ENCODE data around the gene SOX4.
A peak's percentile ranks its signal among the peaks of the same experiment; 100 is the strongest.

SOX4 gene

DNA sequence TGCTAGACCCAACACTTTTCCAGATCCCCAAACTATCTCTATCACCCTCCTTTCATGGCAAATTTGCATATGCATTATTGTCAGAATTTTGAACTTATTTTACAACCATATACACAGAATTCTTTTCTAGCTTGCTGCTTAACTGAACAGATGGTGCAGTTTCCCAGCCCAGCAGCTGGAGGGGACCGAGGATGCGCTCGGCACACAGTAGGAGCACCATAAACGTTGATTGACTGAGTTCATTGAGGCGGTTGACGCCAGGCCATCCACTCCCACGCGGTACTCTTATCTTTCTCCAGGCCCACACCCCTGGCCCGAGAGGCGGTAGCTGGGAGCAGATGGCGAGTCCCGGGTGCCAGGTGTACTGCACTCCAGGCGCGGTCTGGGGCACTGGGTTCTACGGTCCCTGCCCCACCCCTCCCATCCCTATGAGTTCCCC is 6.8 kb upstream of the SOX4 start:
- 20% methylated on average over 4 of the region's 15 CpGs for WGBS

DNA sequence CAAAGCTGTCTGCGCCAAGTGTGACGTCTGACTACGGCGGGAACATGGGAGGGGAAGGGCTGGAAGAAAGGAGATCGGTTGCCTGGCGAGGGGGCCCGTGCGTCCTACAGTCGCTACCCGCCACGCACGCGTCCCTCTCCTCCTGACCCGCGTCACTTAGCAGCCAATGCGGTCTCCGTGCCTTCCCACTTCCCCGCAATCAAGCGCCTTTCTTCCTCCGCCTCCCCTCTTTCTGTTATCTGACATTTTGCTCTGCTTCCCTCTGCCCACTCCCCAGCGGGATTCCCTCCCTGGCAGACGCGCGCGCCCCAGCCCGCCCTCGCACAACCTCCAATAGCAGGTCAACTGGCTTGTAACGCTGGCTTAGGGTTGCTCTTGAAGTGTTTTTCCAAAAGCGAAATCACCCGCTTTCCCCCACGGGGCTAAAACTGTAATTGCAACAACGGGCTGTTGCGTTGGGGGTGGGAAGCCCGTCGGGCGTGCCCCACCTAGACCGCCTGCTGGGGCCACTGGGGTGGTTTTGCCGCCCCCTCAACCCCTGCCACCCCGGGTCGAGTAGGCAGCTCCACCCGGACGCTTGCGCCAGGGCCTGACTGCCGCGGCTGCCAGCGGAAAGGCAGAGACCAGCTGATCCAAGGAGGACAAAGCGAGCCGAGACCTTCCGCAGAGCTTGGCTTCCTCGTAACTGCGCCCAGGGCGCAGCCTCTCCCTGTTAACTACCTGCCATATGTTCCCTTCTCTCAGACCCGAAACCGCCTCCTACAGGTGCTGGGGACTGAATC is 6.2 kb upstream of the SOX4 start:
- DNase-seq, result peak; percentile 81
- Histone ChIP-seq H3K27ac (ENCODE audit: low read length, poor library complexity, severe bottlenecking) (peak overlapping the region; percentile 97), H3K23ac (ENCODE audit: low read length in 2 of 2) (peak overlapping the region in 1 of 2 experiments; percentile 68), H3K9ac (ENCODE audit: low read length) (peak overlapping the region; percentile 90), H3K4ac (ENCODE audit: low read depth in 1 of 2, low read length in 2 of 2) (peak overlapping the region; percentile 90), H2BK120ac (ENCODE audit: low read depth, low read length) (peak overlapping the region; percentile 83), H3K4me2 (ENCODE audit: low read length, poor library complexity, severe bottlenecking) (peak overlapping the region; percentile 73), H3K27me3 (ENCODE audit: control insufficient read depth in 1 of 2, insufficient read depth in 1 of 2, low read length in 2 of 2) (no peaks in the 10 kb centered on the region), H3K18ac (ENCODE audit: low read depth in 1 of 2, low read length in 2 of 2) (peak overlapping the region; percentile 95 to 97), H2BK12ac (ENCODE audit: low read length in 2 of 2) (peak overlapping the region; percentile 72 to 92), H2BK15ac (ENCODE audit: low read depth, poor library complexity, severe bottlenecking) (peak overlapping the region; percentile 4), H3K4me3 (ENCODE audit: insufficient read depth in 1 of 2, low read depth in 1 of 2, low read length in 2 of 2) (peak overlapping the region; percentile 74 to 81), H2AFZ (ENCODE audit: low read depth, low read length) (peak overlapping the region; percentile 92), H3K36me3 (ENCODE audit: control insufficient read depth in 1 of 2, insufficient read depth in 2 of 2, low read depth in 1 of 2, low read length in 2 of 2) (no peaks in the 10 kb centered on the region), H3K4me1 (ENCODE audit: control insufficient read depth, insufficient read depth, low read depth, low read length) (peaks cover 6% of the 10 kb centered on the region), H4K8ac (ENCODE audit: low read length) (peak overlapping the region; percentile 71), H2AK5ac (ENCODE audit: low read length, severe bottlenecking) (no peak overlapping the region), H3K14ac (ENCODE audit: low read length in 2 of 2) (peak overlapping the region in 1 of 2 experiments; percentile 98), H3K79me1 (replicated peaks; ENCODE audit: low read length, poor library complexity, severe bottlenecking) (peaks cover 3% of the 10 kb centered on the region), H2BK5ac (ENCODE audit: low read depth, low read length, poor library complexity, severe bottlenecking) (peak overlapping the region; percentile 33), H3K9me3 (ENCODE audit: control insufficient read depth, low read length) (no peaks in the 10 kb centered on the region), H4K91ac (ENCODE audit: low read length) (peak overlapping the region; percentile 92)
- WGBS, result under 1% methylated on average over 53 of the region's 54 CpGs

More for the DNA sequence above, 6.8 kb upstream of the SOX4 start:
- Histone ChIP-seq H3K18ac (ENCODE audit: low read depth in 1 of 2, low read length in 2 of 2) (peak overlapping the region; percentile 95 to 97), H2BK120ac (ENCODE audit: low read depth, low read length) (peak overlapping the region; percentile 83), H3K23ac (ENCODE audit: low read length in 2 of 2) (peak overlapping the region in 1 of 2 experiments; percentile 46), H3K4me2 (ENCODE audit: low read length, poor library complexity, severe bottlenecking) (peak overlapping the region; percentile 73), H3K9ac (ENCODE audit: low read length) (peak overlapping the region; percentile 90), H3K9me3 (ENCODE audit: control insufficient read depth, low read length) (no peaks in the 10 kb centered on the region), H2BK12ac (ENCODE audit: low read length in 2 of 2) (peak overlapping the region; percentile 49 to 92), H4K91ac (ENCODE audit: low read length) (peak overlapping the region; percentile 92), H3K79me1 (replicated peaks; ENCODE audit: low read length, poor library complexity, severe bottlenecking) (peaks cover 3% of the 10 kb centered on the region), H2BK5ac (ENCODE audit: low read depth, low read length, poor library complexity, severe bottlenecking) (no peak overlapping the region), H2AFZ (ENCODE audit: low read depth, low read length) (peak overlapping the region; percentile 92), H3K14ac (ENCODE audit: low read length in 2 of 2) (peak overlapping the region in 1 of 2 experiments; percentile 77), H3K27me3 (ENCODE audit: control insufficient read depth in 1 of 2, insufficient read depth in 1 of 2, low read length in 2 of 2) (no peaks in the 10 kb centered on the region), H3K4me1 (ENCODE audit: control insufficient read depth, insufficient read depth, low read depth, low read length) (peaks cover 6% of the 10 kb centered on the region), H3K36me3 (ENCODE audit: control insufficient read depth in 1 of 2, insufficient read depth in 2 of 2, low read depth in 1 of 2, low read length in 2 of 2) (no peaks in the 10 kb centered on the region), H3K4me3 (ENCODE audit: insufficient read depth in 1 of 2, low read depth in 1 of 2, low read length in 2 of 2) (peak overlapping the region; percentile 74 to 81), H2BK15ac (ENCODE audit: low read depth, poor library complexity, severe bottlenecking) (no peak overlapping the region), H3K27ac (ENCODE audit: low read length, poor library complexity, severe bottlenecking) (no peak overlapping the region), H3K4ac (ENCODE audit: low read depth in 1 of 2, low read length in 2 of 2) (peak overlapping the region; percentile 20 to 90), H4K8ac (ENCODE audit: low read length) (peak overlapping the region; percentile 71), H2AK5ac (ENCODE audit: low read length, severe bottlenecking) (no peak overlapping the region)
- DNase-seq, result no peak

DNA sequence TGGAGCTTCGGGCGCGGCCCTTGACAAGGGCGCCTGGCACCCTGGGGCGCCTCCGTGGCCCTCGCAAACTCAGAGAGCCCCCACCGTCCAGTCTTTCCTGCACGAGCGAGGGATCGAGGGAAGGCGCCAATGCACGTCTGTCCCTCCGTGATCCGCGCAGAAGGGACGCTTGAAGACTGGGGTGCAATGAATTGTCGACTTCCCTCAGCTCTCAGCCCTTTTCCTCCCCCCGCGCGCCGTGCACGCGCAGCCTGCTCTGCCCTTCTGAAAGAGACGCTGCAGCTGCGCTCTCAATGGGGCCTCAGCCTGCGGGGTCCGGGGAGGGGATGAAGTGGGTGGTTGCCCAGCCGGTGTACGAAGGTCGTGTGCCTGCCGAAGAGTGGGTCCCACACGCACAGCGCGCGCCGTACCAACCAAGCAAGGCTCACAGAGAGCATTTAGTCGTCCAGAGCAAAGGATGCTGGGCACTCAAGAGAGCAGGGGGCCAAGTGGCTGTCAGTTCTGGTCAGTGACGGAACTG is 5.5 kb upstream of the SOX4 start:
- Histone ChIP-seq H2AK5ac (ENCODE audit: low read length, severe bottlenecking) (no peak overlapping the region), H3K27me3 (ENCODE audit: control insufficient read depth in 1 of 2, insufficient read depth in 1 of 2, low read length in 2 of 2) (no peaks in the 10 kb centered on the region), H3K18ac (ENCODE audit: low read depth in 1 of 2, low read length in 2 of 2) (peak overlapping the region; percentile 95 to 97), H4K8ac (ENCODE audit: low read length) (peak overlapping the region; percentile 71), H3K4me1 (ENCODE audit: control insufficient read depth, insufficient read depth, low read depth, low read length) (peaks cover 6% of the 10 kb centered on the region), H3K14ac (ENCODE audit: low read length in 2 of 2) (peak overlapping the region in 1 of 2 experiments; percentile 98), H3K27ac (ENCODE audit: low read length, poor library complexity, severe bottlenecking) (peak overlapping the region; percentile 97), H4K91ac (ENCODE audit: low read length) (peak overlapping the region; percentile 92), H2AFZ (ENCODE audit: low read depth, low read length) (peak overlapping the region; percentile 21), H2BK5ac (ENCODE audit: low read depth, low read length, poor library complexity, severe bottlenecking) (peak overlapping the region; percentile 79), H3K9ac (ENCODE audit: low read length) (peak overlapping the region; percentile 90), H3K9me3 (ENCODE audit: control insufficient read depth, low read length) (no peaks in the 10 kb centered on the region), H3K4me3 (ENCODE audit: insufficient read depth in 1 of 2, low read depth in 1 of 2, low read length in 2 of 2) (peak overlapping the region; percentile 74 to 81), H2BK15ac (ENCODE audit: low read depth, poor library complexity, severe bottlenecking) (peak overlapping the region; percentile 4), H3K36me3 (ENCODE audit: control insufficient read depth in 1 of 2, insufficient read depth in 2 of 2, low read depth in 1 of 2, low read length in 2 of 2) (no peaks in the 10 kb centered on the region), H3K4ac (ENCODE audit: low read depth in 1 of 2, low read length in 2 of 2) (peak overlapping the region; percentile 90), H3K79me1 (replicated peaks; ENCODE audit: low read length, poor library complexity, severe bottlenecking) (peaks cover 4% of the 10 kb centered on the region), H3K4me2 (ENCODE audit: low read length, poor library complexity, severe bottlenecking) (peak overlapping the region; percentile 73), H3K23ac (ENCODE audit: low read length in 2 of 2) (peak overlapping the region in 1 of 2 experiments; percentile 96), H2BK120ac (ENCODE audit: low read depth, low read length) (peak overlapping the region; percentile 83), H2BK12ac (ENCODE audit: low read length in 2 of 2) (peak overlapping the region; percentile 59 to 96)
- under 1% methylated on average over 37 of the region's 39 CpGs for WGBS
- peak; percentile 85 for DNase-seq
